Measurements from ENCODE around the gene SLC49A3. TPM values are rescaled to one million over a fixed set of nuclear protein-coding genes. Genes with fewer than 3 reads are reported as not detected.

SLC49A3 gene
- total RNA-seq, 1 experiment from 2014 or later: not detected

DNA sequence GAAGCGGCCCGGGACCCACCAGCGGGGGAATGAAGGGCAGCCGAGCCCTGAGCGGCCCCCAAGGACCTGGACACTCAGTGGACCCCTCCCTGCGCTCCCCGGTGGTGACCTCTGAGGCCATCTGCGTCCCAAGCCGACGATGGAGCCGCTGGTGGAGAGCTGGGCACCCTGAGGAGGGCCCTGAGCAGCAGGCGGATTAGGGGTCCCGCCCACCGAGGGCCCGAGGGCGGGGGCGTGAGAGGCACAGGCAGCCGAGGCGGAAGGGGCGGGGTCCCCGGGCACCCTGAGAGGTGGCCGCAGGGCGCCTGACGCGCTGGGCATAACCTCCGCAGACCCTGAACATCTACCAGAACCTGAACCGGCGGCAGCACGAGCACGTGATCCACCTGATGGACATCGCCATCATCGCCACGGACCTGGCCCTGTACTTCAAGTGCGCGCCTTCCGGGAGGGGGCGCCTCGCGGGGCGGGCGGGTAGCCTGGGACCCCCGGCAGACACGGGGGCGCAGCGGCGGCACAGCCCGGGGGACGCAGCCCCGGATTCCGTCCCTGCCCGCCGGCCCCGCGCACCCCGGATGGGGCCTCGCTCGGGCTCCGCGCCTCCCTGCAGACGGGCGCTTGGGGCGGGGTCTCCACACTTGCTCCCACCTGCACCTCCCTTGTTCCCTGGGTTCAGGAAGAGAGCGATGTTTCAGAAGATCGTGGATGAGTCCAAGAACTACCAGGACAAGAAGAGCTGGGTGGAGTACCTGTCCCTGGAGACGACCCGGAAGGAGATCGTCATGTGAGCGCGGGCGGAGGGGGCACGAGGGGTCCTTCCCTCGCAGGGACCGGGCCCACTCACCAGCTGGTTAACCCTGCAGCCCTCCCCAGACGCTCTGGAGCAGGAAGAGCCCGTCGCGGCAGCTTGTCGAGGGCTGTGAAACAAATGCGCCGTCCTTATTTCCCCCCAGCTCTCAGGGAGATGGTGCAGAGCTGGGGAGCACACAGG is 25.2 kb downstream of the SLC49A3 start:
- Histone ChIP-seq H3K27ac (no peak overlapping the region), H3K27me3 (no peaks in the 10 kb centered on the region), H3K9me3 (replicated peaks) (no peaks in the 10 kb centered on the region), H3K4me3 (no peak overlapping the region), H3K4me1 (no peaks in the 10 kb centered on the region), H3K36me3 (no peaks in the 10 kb centered on the region)
- no peak for DNase-seq

- Histone ChIP-seq H3K4me3 (no peak overlapping the region), H3K27me3 (no peaks in the 10 kb centered on the region)
Observed at GRCh38 chr4:663046-663437, 25.9 kb downstream of the SLC49A3 start.

DNA sequence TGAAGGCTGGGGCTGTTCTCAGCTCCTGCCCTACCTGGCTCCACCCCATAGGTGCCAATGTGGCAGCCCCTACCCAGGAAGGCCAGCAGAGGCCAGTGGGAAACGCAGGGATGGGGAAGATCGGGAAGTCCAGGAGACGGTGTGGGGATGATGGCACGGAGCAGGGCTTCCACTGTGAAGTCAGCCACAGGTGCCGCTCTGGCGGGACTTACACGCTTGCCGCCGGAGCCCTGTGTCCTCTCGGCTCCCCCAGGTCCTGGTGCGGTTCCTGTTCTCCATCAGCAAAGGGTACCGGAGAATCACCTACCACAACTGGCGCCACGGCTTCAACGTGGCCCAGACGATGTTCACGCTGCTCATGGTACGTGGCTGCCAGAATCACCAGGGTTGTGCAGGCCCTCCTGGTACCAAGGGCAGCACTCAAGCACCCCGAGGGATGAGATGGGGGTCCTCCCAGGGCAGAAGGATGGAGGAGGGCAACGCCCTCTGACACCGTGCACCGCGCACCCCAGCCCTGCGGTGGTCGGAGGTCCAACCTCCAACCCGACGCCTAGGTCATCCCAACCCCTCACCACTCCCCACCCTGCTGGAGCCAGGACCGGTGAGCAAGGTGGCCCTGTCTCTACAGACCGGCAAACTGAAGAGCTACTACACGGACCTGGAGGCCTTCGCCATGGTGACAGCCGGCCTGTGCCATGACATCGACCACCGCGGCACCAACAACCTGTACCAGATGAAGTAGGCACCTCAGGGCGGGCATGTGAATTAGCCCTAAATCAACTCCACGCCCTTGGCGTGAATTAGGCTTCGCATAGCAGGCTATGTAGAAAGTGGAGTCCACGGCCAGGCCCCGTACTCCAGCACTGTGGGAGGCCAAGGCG is 26.8 kb downstream of the SLC49A3 start:
- H3K36me3 ChIP-seq: no peaks in the 10 kb centered on the region
- DNase-seq: no peak
- no peak overlapping the region for H3K27ac ChIP-seq
- H3K4me3 ChIP-seq: no peak overlapping the region
- H3K9me3 ChIP-seq (replicated peaks): no peaks in the 10 kb centered on the region
- H3K4me1 ChIP-seq: no peaks in the 10 kb centered on the region
- H3K27me3 ChIP-seq: no peaks in the 10 kb centered on the region

More at GRCh38 chr4:663046-663437, 25.9 kb downstream of the SLC49A3 start:
- H3K4me1 ChIP-seq: no peaks in the 10 kb centered on the region
- no peak for DNase-seq
- H3K9me3 ChIP-seq (replicated peaks): no peaks in the 10 kb centered on the region
- no peaks in the 10 kb centered on the region for H3K36me3 ChIP-seq
- H3K27ac ChIP-seq: no peak overlapping the region

DNA sequence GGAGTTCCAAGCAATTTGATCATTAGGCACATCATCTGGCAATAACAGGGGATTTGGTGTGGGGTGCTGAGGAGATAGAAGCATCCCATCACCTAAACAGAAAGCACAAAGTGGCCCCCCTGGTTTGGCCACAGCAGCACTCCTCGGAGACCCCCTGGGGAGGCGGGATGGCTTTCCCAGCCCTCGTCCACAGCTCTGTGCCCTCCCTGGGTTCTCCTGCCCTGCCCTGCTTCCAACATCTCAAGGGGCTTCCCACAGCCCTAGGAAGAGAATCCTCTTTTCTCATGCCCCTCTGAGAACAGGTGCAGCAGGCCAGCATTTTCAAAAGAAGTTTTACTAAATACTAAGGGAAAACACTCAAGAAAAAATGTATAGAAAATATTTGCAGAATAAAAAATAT is 27.7 kb downstream of the SLC49A3 start:
- Histone ChIP-seq H3K27me3 (no peaks in the 10 kb centered on the region), H3K4me1 (no peaks in the 10 kb centered on the region), H3K4me3 (no peak overlapping the region), H3K36me3 (no peaks in the 10 kb centered on the region), H3K27ac (no peak overlapping the region), H3K9me3 (replicated peaks) (no peaks in the 10 kb centered on the region)
- no peak for DNase-seq

- Histone ChIP-seq H3K4me1 (no peaks in the 10 kb centered on the region), H3K4me3 (no peak overlapping the region), H3K27me3 (no peaks in the 10 kb centered on the region), H3K36me3 (no peaks in the 10 kb centered on the region), H3K27ac (no peak overlapping the region), H3K9me3 (replicated peaks) (no peaks in the 10 kb centered on the region)
- no peak for DNase-seq
Observed at GRCh38 chr4:660401-660800, 28.6 kb downstream of the SLC49A3 start.

DNA sequence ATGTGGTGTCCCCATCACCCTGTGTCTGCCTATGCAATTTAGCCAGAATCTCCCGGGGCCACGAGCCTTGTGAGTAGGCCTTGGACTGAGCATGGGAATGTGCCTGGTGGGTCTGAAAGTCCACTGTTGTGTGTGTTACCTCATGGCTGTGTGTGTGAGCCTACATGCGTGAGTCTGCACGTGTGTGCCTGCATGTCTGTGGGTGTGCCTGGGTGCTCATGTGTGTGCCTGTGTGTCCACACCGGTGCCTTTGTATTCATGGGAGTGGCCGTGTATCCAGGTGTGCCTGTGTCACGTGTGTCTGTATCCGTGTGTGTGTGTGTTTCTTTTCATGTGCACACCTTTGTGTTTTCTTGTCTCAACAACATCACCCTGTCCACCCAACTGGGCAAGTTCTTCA is 29.1 kb downstream of the SLC49A3 start:
- Histone ChIP-seq H3K27ac (no peak overlapping the region), H3K4me3 (no peak overlapping the region), H3K27me3 (no peaks in the 10 kb centered on the region), H3K4me1 (no peaks in the 10 kb centered on the region), H3K9me3 (replicated peaks) (no peaks in the 10 kb centered on the region), H3K36me3 (no peaks in the 10 kb centered on the region)
- DNase-seq: no peak

GRCh38 chr4:658681-659667 is 30.0 kb downstream of the SLC49A3 start:
- Histone ChIP-seq H3K4me3 (no peak overlapping the region), H3K9me3 (replicated peaks) (no peaks in the 10 kb centered on the region), H3K36me3 (no peaks in the 10 kb centered on the region), H3K27me3 (no peaks in the 10 kb centered on the region), H3K27ac (no peak overlapping the region), H3K4me1 (no peaks in the 10 kb centered on the region)
- DNase-seq: no peak

GRCh38 chr4:657834-658667 is 30.9 kb downstream of the SLC49A3 start:
- DNase-seq: no peak
- Histone ChIP-seq H3K4me1 (no peaks in the 10 kb centered on the region), H3K4me3 (no peak overlapping the region), H3K9me3 (replicated peaks) (no peaks in the 10 kb centered on the region), H3K27me3 (no peaks in the 10 kb centered on the region), H3K27ac (no peak overlapping the region), H3K36me3 (no peaks in the 10 kb centered on the region)

GRCh38 chr4:657338-657833 is 31.6 kb downstream of the SLC49A3 start:
- no peak overlapping the region for H3K4me3 ChIP-seq
- H3K27me3 ChIP-seq: no peaks in the 10 kb centered on the region
- H3K27ac ChIP-seq: no peak overlapping the region
- DNase-seq: no peak
- no peaks in the 10 kb centered on the region for H3K9me3 ChIP-seq (replicated peaks)
- no peaks in the 10 kb centered on the region for H3K36me3 ChIP-seq
- H3K4me1 ChIP-seq: no peaks in the 10 kb centered on the region

GRCh38 chr4:656436-657337 is 32.3 kb downstream of the SLC49A3 start:
- Histone ChIP-seq H3K27me3 (no peaks in the 10 kb centered on the region), H3K4me1 (no peaks in the 10 kb centered on the region), H3K27ac (no peak overlapping the region), H3K9me3 (replicated peaks) (no peaks in the 10 kb centered on the region), H3K4me3 (no peak overlapping the region), H3K36me3 (no peaks in the 10 kb centered on the region)
- DNase-seq: no peak

DNA sequence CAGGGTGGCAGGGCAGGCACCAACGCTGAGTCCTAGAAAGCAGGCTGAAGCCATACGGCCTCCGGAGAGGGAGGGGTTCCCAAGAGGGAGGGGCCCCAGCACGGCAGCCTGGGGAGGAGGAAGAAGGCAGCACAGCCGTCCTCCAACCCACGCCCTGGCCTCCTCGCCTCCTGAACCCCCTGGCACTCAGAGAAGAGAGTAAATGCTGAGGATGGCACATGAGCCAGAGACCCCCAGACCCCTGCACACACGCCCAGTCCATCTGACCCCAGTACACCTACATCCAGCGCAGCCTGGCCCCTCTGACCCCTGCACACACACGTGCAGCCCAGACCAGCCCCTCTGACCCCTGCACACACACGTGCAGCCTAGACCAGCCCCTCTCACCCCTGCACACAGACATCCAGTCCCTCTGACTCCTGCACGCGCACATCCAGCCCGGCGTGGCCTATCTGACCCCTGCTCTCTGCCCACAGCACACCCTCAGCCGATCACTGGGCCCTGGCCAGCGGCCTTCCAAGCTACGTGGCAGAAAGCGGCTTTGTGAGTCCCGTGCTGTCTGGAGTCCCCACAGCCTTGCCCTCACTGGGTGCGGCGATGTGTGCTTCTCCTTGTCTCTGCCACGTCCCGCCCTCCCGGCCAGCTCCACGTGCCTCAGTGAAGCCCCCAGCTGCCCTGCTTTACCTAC is 33.3 kb downstream of the SLC49A3 start:
- Histone ChIP-seq H3K36me3 (no peaks in the 10 kb centered on the region), H3K4me3 (no peak overlapping the region), H3K27ac (no peak overlapping the region), H3K9me3 (replicated peaks) (no peaks in the 10 kb centered on the region), H3K4me1 (no peaks in the 10 kb centered on the region), H3K27me3 (no peaks in the 10 kb centered on the region)
- no peak for DNase-seq

DNA sequence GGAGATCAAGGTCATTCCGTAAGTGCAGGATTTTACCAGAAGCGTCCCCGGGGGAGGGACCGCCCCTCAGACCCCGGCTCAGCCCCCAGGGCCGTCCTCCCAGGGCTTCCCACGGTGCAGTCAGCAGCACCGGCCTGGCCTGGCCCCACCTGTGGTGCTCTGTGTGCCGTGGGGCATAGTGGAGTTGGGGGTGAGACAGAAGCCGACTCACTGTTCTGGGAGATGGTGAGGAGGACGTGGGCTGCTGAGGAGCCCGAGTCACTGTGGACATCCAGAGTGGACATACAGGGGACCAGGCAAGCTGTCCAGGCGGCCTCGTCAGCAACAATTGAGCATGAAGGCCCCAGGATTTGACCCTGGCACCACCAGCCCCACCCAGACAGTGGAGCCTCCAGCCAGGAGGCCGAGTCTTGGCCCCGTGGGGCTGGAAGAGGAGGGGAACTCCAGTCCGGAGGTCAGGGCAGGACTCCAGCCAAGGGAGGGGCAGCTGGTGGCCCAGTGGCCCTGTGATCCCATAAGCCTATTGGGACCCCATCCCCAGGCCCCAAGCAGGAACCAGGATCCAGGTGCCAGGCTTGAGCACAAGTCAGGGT is 34.0 kb downstream of the SLC49A3 start:
- H3K36me3 ChIP-seq: no peaks in the 10 kb centered on the region
- no peaks in the 10 kb centered on the region for H3K4me1 ChIP-seq
- H3K27me3 ChIP-seq: no peaks in the 10 kb centered on the region
- H3K9me3 ChIP-seq (replicated peaks): no peaks in the 10 kb centered on the region
- H3K27ac ChIP-seq: no peak overlapping the region
- DNase-seq: no peak
- no peak overlapping the region for H3K4me3 ChIP-seq
